H9 (cell line): ENCODE data around the gene KIF6. TPM values are rescaled to one million over a fixed set of nuclear protein-coding genes. Genes with fewer than 3 reads are reported as not detected.
A peak's percentile ranks its signal among the peaks of the same experiment; 100 is the strongest.
"Not testable (repeated sequence)": the region's sequence is repeated elsewhere in the genome, so short reads cannot be mapped to it uniquely, and the experiment has no call there.

Source experiments
- DNase-seq: peaks from one replicate; pipeline ENCODE4 v3.0.0-alpha.2; 2017
- H2AFZ ChIP-seq: one replicate; pipeline ENCODE4 v1.6.1; 2013; ENCODE audit warnings: mild to moderate bottlenecking, low read length, control low read depth, moderate library complexity
- H2AK5ac ChIP-seq: 2 replicates; pipeline ENCODE4 v1.6.1; 2013; ENCODE audit warnings: low read length, control low read depth, mixed read lengths; ENCODE audit not compliant: insufficient read length
- H2BK120ac ChIP-seq: one replicate; pipeline ENCODE4 v1.6.1; 2013; ENCODE audit warnings: low read depth, mild to moderate bottlenecking, low read length, control low read depth, inconsistent platforms; ENCODE audit not compliant: poor library complexity, severe bottlenecking
- H2BK12ac ChIP-seq: 2 replicates; pipeline ENCODE4 v1.6.1; 2013; ENCODE audit warnings: low read length, control low read depth, mixed read lengths, low read depth; ENCODE audit not compliant: insufficient read length
- H2BK15ac ChIP-seq: 2 replicates; pipeline ENCODE4 v1.6.1; 2013; ENCODE audit warnings: low read depth, low read length, control low read depth
- H2BK20ac ChIP-seq: one replicate; pipeline ENCODE4 v1.6.1; 2013; ENCODE audit warnings: low read depth, mild to moderate bottlenecking, low read length, control low read depth, inconsistent platforms; ENCODE audit not compliant: poor library complexity, severe bottlenecking
- H2BK5ac ChIP-seq: 2 replicates; pipeline ENCODE4 v1.6.1; 2013; ENCODE audit warnings: low read length, control low read depth, mixed read lengths; ENCODE audit not compliant: insufficient read length
- H3K14ac ChIP-seq: 2 replicates; pipeline ENCODE4 v1.6.1; 2013; ENCODE audit warnings: low read length, control low read depth; ENCODE audit not compliant: insufficient read depth
- H3K18ac ChIP-seq: 2 replicates; pipeline ENCODE4 v1.6.1; 2013; ENCODE audit warnings: low read depth, mild to moderate bottlenecking, mixed read lengths, low read length, control low read depth; ENCODE audit not compliant: insufficient read length
- H3K23ac ChIP-seq: 2 replicates; pipeline ENCODE4 v1.6.1; 2013; ENCODE audit warnings: low read length, control low read depth, mixed read lengths, low read depth; ENCODE audit not compliant: insufficient read length
- H3K23me2 ChIP-seq: 2 replicates; pipeline ENCODE4 v1.6.1; 2013; ENCODE audit warnings: low read depth, mild to moderate bottlenecking, mixed read lengths, low read length, control low read depth; ENCODE audit not compliant: insufficient read length, poor library complexity, severe bottlenecking
- H3K27ac ChIP-seq: 2 replicates; pipeline ENCODE4 v1.5.1; 2013; ENCODE audit warnings: low read length, control low read depth, mixed read lengths, low read depth; ENCODE audit not compliant: insufficient read length
- H3K27me3 ChIP-seq: 2 replicates; pipeline ENCODE4 v1.6.1; 2013; ENCODE audit warnings: low read length, control low read depth, inconsistent platforms; ENCODE audit not compliant: insufficient read depth
- H3K4ac ChIP-seq: 2 replicates; pipeline ENCODE4 v1.6.1; 2013; ENCODE audit warnings: low read depth, mild to moderate bottlenecking, control low read depth, inconsistent platforms, low read length, moderate library complexity
- H3K4me1 ChIP-seq: 2 replicates; pipeline ENCODE4 v1.6.1; 2013; ENCODE audit warnings: low read length, control low read depth, inconsistent platforms; ENCODE audit not compliant: insufficient read depth
- H3K4me2 ChIP-seq: 2 replicates; pipeline ENCODE4 v1.6.1; 2013; ENCODE audit warnings: low read length, control low read depth, mixed read lengths; ENCODE audit not compliant: insufficient read length, insufficient read depth
- H3K56ac ChIP-seq: 2 replicates; pipeline ENCODE4 v1.6.1; 2013; ENCODE audit warnings: low read depth, mild to moderate bottlenecking, mixed read lengths, low read length, control low read depth; ENCODE audit not compliant: insufficient read length
- H3K79me1 ChIP-seq: 2 replicates; pipeline ENCODE4 v1.6.1; 2013; ENCODE audit warnings: low read depth, mild to moderate bottlenecking, moderate library complexity, low read length, control low read depth, inconsistent platforms; ENCODE audit not compliant: insufficient read depth, poor library complexity, severe bottlenecking
- H3K79me2 ChIP-seq: 2 replicates; pipeline ENCODE4 v1.6.1; 2013; ENCODE audit warnings: low read length, control low read depth, inconsistent platforms; ENCODE audit not compliant: insufficient read depth
- H3K9ac ChIP-seq: 2 replicates; pipeline ENCODE4 v1.6.1; 2013; ENCODE audit warnings: low read length, control low read depth, mixed read lengths; ENCODE audit not compliant: insufficient read length; ENCODE audit errors: extremely low read depth
- H3K9me3 ChIP-seq: one replicate; pipeline ENCODE4 v1.6.1; 2013; ENCODE audit warnings: low read depth, low read length, inconsistent platforms; ENCODE audit not compliant: control insufficient read depth
- H3T11ph ChIP-seq: one replicate; pipeline ENCODE4 v1.6.1; 2013; ENCODE audit warnings: mild to moderate bottlenecking, low read length, control low read depth, inconsistent platforms
- H4K20me1 ChIP-seq: one replicate; pipeline ENCODE4 v1.6.1; 2013; ENCODE audit not compliant: control insufficient read depth, insufficient read length, insufficient read depth
- H4K5ac ChIP-seq: 2 replicates; pipeline ENCODE4 v1.6.1; 2013; ENCODE audit warnings: low read depth, mild to moderate bottlenecking, mixed read lengths, low read length, control low read depth; ENCODE audit not compliant: insufficient read length
- H4K8ac ChIP-seq: replicated peaks from 2 replicates; pipeline ENCODE4 v1.6.1; 2013; ENCODE audit warnings: low read length, control low read depth, mixed read lengths, low read depth; ENCODE audit not compliant: insufficient read length
- H4K91ac ChIP-seq: 2 replicates; pipeline ENCODE4 v1.6.1; 2013; ENCODE audit warnings: low read depth, mild to moderate bottlenecking, moderate library complexity, mixed read lengths, low read length, control low read depth; ENCODE audit not compliant: insufficient read length
- H3K27ac Mint-ChIP-seq, 3 experiments: 2 replicates in 2 of 3; 3 replicates in 1 of 3; pipeline ENCODE4 v1.8.0; 2020 to 2021; ENCODE audit warnings: mixed read lengths in 3 of 3, mild to moderate bottlenecking in 1 of 3, moderate library complexity in 1 of 3
- H3K27me3 Mint-ChIP-seq: 2 replicates; pipeline ENCODE4 v1.8.0; 2021; ENCODE audit warnings: low read depth, mild to moderate bottlenecking, moderate library complexity, mixed read lengths
- H3K36me3 Mint-ChIP-seq, 3 experiments: 2 replicates in 2 of 3; 3 replicates in 1 of 3; pipeline ENCODE4 v1.8.0; 2020 to 2021; ENCODE audit warnings: low read depth in 3 of 3, mixed read lengths in 3 of 3; ENCODE audit not compliant: insufficient read depth in 1 of 3
- H3K4me1 Mint-ChIP-seq, 2 experiments: 2 replicates each; pipeline ENCODE4 v1.8.0; 2020; ENCODE audit warnings: mixed read lengths in 2 of 2
- H3K4me3 Mint-ChIP-seq, 2 experiments: 2 replicates in 1 of 2; 3 replicates in 1 of 2; pipeline ENCODE4 v1.8.0; 2020 to 2021; ENCODE audit warnings: mild to moderate bottlenecking in 2 of 2, mixed read lengths in 2 of 2, moderate library complexity in 1 of 2
- H3K9me3 Mint-ChIP-seq, 2 experiments: 2 replicates in 1 of 2; 3 replicates in 1 of 2; pipeline ENCODE4 v1.8.0; 2020; ENCODE audit warnings: mild to moderate bottlenecking in 2 of 2, mixed read lengths in 2 of 2, moderate library complexity in 1 of 2
- CTCF ChIP-seq: fragments of 200-600 bp; sonication (generic); conservative IDR thresholded peaks from 3 replicates; pipeline ENCODE4 v1.8.0; 2021; ENCODE audit warnings: antibody characterized with exemption, mild to moderate bottlenecking
- WGBS: extraction: QIAGEN DNeasy Blood & Tissue Kit; methylation state at CpG from one replicate; pipeline ENCODE4 v1.1.7; 2013; ENCODE audit warnings: missing lambda C conversion rate, low lambda C conversion rate, mixed read lengths; ENCODE audit not compliant: insufficient read length; ENCODE audit errors: extremely low coverage; 5-methylcytosine and 5-hydroxymethylcytosine counted together
- total RNA-seq: library from RNA; stranded (reverse); gene quantifications from 2 replicates; pipeline ENCODE4 v1.2.1, GENCODE V29; 2021

The KIF6 gene
- total RNA-seq, 1 experiment from 2014 or later, result 0.63 TPM

DNA sequence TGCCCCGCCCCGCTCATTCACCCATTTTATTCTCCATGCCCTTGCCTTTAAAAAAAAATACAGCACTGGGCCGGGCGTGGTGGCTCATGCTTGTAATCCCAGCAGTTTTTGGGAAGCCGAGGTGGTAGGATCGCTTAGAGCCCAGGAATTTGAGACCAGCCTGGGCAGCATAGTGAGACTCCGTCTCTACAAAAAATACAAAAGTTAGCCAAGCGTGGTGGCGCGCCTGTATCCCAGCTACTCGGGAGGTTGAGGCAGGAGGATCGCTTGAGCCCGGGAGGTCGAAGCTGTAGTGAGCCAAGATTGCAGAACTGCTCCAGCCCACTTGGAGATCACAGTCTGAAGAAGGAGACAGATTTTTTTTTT, 407 bp upstream of the KIF6 start:
- H3K14ac ChIP-seq, result no peak overlapping the region
- TF ChIP-seq CTCF, result no peak
- peaks cover 6% of the 10 kb centered on the region for H3K23me2 ChIP-seq
- no peak overlapping the region for H4K91ac ChIP-seq
- H3K4me3 Mint-ChIP-seq, result peak overlapping the region; percentile 34 to 44; a peak in 4 of 5 replicates
- peaks cover 3% of the 10 kb centered on the region; the same call in 1 of the 2 replicates for H3K27me3 Mint-ChIP-seq
- no peaks in the 10 kb centered on the region for H3K9me3 ChIP-seq
- no peak for DNase-seq
- no peak overlapping the region for H3T11ph ChIP-seq
- H3K27me3 ChIP-seq, result no peaks in the 10 kb centered on the region
- no peak overlapping the region for H2BK5ac ChIP-seq
- peak overlapping the region; percentile 38 for H3K4me2 ChIP-seq
- no peak overlapping the region for H3K27ac ChIP-seq
- H2BK20ac ChIP-seq, result no peak overlapping the region
- H3K79me2 ChIP-seq, result no peaks in the 10 kb centered on the region
- H3K4ac ChIP-seq, result no peak overlapping the region
- no peak overlapping the region for H3K56ac ChIP-seq
- no peaks in the 10 kb centered on the region for H3K4me1 ChIP-seq
- no peaks in the 10 kb centered on the region for H3K36me3 Mint-ChIP-seq
- no peaks in the 10 kb centered on the region for H4K20me1 ChIP-seq
- H3K23ac ChIP-seq, result no peak overlapping the region
- H4K5ac ChIP-seq, result no peak overlapping the region
- H3K27ac Mint-ChIP-seq, result peak overlapping the region in 1 of 3 experiments; percentile 59; a peak in 1 of 7 replicates
- H2BK12ac ChIP-seq, result no peak overlapping the region
- H3K79me1 ChIP-seq, result no peaks in the 10 kb centered on the region
- no peak overlapping the region for H4K8ac ChIP-seq
- H3K4me1 Mint-ChIP-seq, result peaks cover 2% of the 10 kb centered on the region in 2 experiments; a peak in 1 of 4 replicates
- no peak overlapping the region for H2BK15ac ChIP-seq
- WGBS, result no CpG with 5 or more reads among the region's 14 CpGs
- no peak overlapping the region for H3K9ac ChIP-seq
- H3K9me3 Mint-ChIP-seq, result no peaks in the 10 kb centered on the region
- no peak overlapping the region for H2AFZ ChIP-seq
- H2AK5ac ChIP-seq, result no peak overlapping the region
- H3K18ac ChIP-seq, result peak overlapping the region; percentile 53
- H2BK120ac ChIP-seq, result no peak overlapping the region

GRCh38 chr6:39723350-39723749, 1.9 kb downstream of the KIF6 start:
- not testable (repeated sequence) for H3K23me2 ChIP-seq, H3K56ac ChIP-seq, H3K27me3 Mint-ChIP-seq, H3K23ac ChIP-seq, H4K91ac ChIP-seq, H3K27ac ChIP-seq, H4K5ac ChIP-seq, H2BK12ac ChIP-seq, H2BK5ac ChIP-seq, H3K27me3 ChIP-seq, H3K18ac ChIP-seq, DNase-seq, H3K4ac ChIP-seq, H3K9ac ChIP-seq, H2AK5ac ChIP-seq, H3T11ph ChIP-seq, H3K36me3 Mint-ChIP-seq, H3K27ac Mint-ChIP-seq, H3K4me3 Mint-ChIP-seq, H4K8ac ChIP-seq, H3K79me1 ChIP-seq, H3K79me2 ChIP-seq, H3K14ac ChIP-seq, H2BK20ac ChIP-seq, H3K4me1 ChIP-seq, H2BK120ac ChIP-seq, H2BK15ac ChIP-seq, H2AFZ ChIP-seq, H3K4me2 ChIP-seq, H3K9me3 Mint-ChIP-seq, H4K20me1 ChIP-seq, H3K9me3 ChIP-seq, H3K4me1 Mint-ChIP-seq
- WGBS, result no CpG with 5 or more reads among the region's 4 CpGs
